HEK293 (cell line): Measurements from ENCODE around the gene RNF40.
"Not testable (repeated sequence)": the region's sequence is repeated elsewhere in the genome, so short reads cannot be mapped to it uniquely, and the experiment has no call there.

Experiments
- CTCF ChIA-PET: fragments of 350-600 bp; formaldehyde crosslinking; extraction: SDS; loops from one replicate; lab custom pipeline; 2021; ENCODE audit warnings: antibody characterized with exemption; lab: Yijun Ruan, JAX
- POLR2A ChIA-PET: fragments of 300-600 bp; formaldehyde crosslinking; extraction: SDS; loops from one replicate; lab custom pipeline; 2020; ENCODE audit warnings: antibody characterized with exemption, inconsistent platforms; lab: Yijun Ruan, JAX
- H3K27ac ChIP-seq: fragments of 200-500 bp; sonication (Bioruptor generic); 2 replicates; pipeline ENCODE4 v1.5.1; 2014; ENCODE audit warnings: low read depth, low read length, control low read depth, inconsistent platforms; ENCODE audit errors: extremely low read depth
- H3K36me3 ChIP-seq, 2 experiments: fragments of 200-500 bp in 1 of 2; sonication (Bioruptor generic) in 1 of 2; 1 replicate in 1 of 2; 2 replicates in 1 of 2; pipeline ENCODE4 v1.5.1; 2014 to 2017; ENCODE audit warnings: inconsistent platforms in 2 of 2, low read length in 2 of 2; ENCODE audit not compliant: control insufficient read depth in 2 of 2, insufficient read depth in 1 of 2
- H3K4me1 ChIP-seq: fragments of 200-500 bp; sonication (Bioruptor generic); 2 replicates; pipeline ENCODE4 v1.5.1; 2014; ENCODE audit warnings: mild to moderate bottlenecking, low read length, inconsistent platforms; ENCODE audit not compliant: control insufficient read depth, insufficient read depth
- H3K4me3 ChIP-seq: 2 replicates; pipeline ENCODE4 v1.5.1; 2011; ENCODE audit warnings: low read depth, mild to moderate bottlenecking, control low read depth, low read length, moderate library complexity
- H3K9me3 ChIP-seq: fragments of 200-500 bp; sonication (Bioruptor generic); 2 replicates; pipeline ENCODE4 v1.5.1; 2014; ENCODE audit warnings: low read depth, low read length, inconsistent platforms; ENCODE audit not compliant: control insufficient read depth, insufficient read depth
- HOXC10 ChIP-seq: sonication (generic); formaldehyde crosslinking; IDR thresholded peaks from 2 replicates; pipeline ENCODE4 v1.8.1; 2023; ENCODE audit warnings: mild to moderate bottlenecking, missing genetic modification reagents
- IKZF3 ChIP-seq: fragments of 450-650 bp; IDR thresholded peaks from 2 replicates; pipeline ENCODE4 v1.5.0; 2018; ENCODE audit warnings: missing biosample characterization, mild to moderate bottlenecking, missing genetic modification characterization, moderate library complexity
- KLF1 ChIP-seq: fragments of 450-650 bp; formaldehyde crosslinking; IDR thresholded peaks from 2 replicates; pipeline ENCODE4 v1.5.1; 2016; ENCODE audit warnings: missing biosample characterization, missing genetic modification characterization
- KLF17 ChIP-seq: fragments of 450-650 bp; formaldehyde crosslinking; IDR thresholded peaks from 2 replicates; pipeline ENCODE4 v1.5.1; 2016; ENCODE audit warnings: missing biosample characterization, missing genetic modification characterization
- KLF7 ChIP-seq: fragments of 450-650 bp; formaldehyde crosslinking; IDR thresholded peaks from 2 replicates; pipeline ENCODE4 v1.5.1; 2016; ENCODE audit warnings: missing biosample characterization, missing genetic modification characterization, borderline replicate concordance
- PRDM1 ChIP-seq: fragments of 450-650 bp; formaldehyde crosslinking; IDR thresholded peaks from 2 replicates; pipeline ENCODE4; 2016; ENCODE audit warnings: missing biosample characterization, missing genetic modification characterization
- PRDM2 ChIP-seq: fragments of 450-650 bp; formaldehyde crosslinking; IDR thresholded peaks from 2 replicates; pipeline ENCODE4 v1.5.1; 2016; ENCODE audit warnings: missing biosample characterization, missing genetic modification characterization, borderline replicate concordance
- SCRT2 ChIP-seq: fragments of 450-650 bp; formaldehyde crosslinking; IDR thresholded peaks from 2 replicates; pipeline ENCODE4 v1.5.1; 2016; ENCODE audit warnings: missing biosample characterization, missing genetic modification characterization
- WT1 ChIP-seq: fragments of 450-650 bp; formaldehyde crosslinking; IDR thresholded peaks from 2 replicates; pipeline ENCODE4 v1.5.1; 2016; ENCODE audit warnings: missing biosample characterization, missing genetic modification characterization
- ZBTB8A ChIP-seq: fragments of 450-650 bp; formaldehyde crosslinking; IDR thresholded peaks from 2 replicates; pipeline ENCODE4 v1.5.1; 2016; ENCODE audit warnings: missing biosample characterization, missing genetic modification characterization
- ZNF157 ChIP-seq: fragments of 450-650 bp; formaldehyde crosslinking; IDR thresholded peaks from 2 replicates; pipeline ENCODE4 v1.5.1; 2016; ENCODE audit warnings: missing biosample characterization, missing genetic modification characterization
- ZNF394 ChIP-seq: fragments of 450-650 bp; formaldehyde crosslinking; IDR thresholded peaks from 2 replicates; pipeline ENCODE4 v1.5.1; 2016; ENCODE audit warnings: missing biosample characterization, missing genetic modification characterization, mild to moderate bottlenecking, moderate library complexity, borderline replicate concordance
- ZNF510 ChIP-seq: fragments of 450-650 bp; formaldehyde crosslinking; IDR thresholded peaks from 2 replicates; pipeline ENCODE4 v1.5.1; 2018; ENCODE audit warnings: mild to moderate bottlenecking, missing genetic modification characterization, missing biosample characterization; ENCODE audit not compliant: insufficient replicate concordance
- ZNF560 ChIP-seq: fragments of 450-650 bp; formaldehyde crosslinking; IDR thresholded peaks from 2 replicates; pipeline ENCODE4 v1.5.1; 2017; ENCODE audit warnings: missing biosample characterization, missing genetic modification characterization, borderline replicate concordance
- ZNF580 ChIP-seq: fragments of 450-650 bp; formaldehyde crosslinking; IDR thresholded peaks from 2 replicates; pipeline ENCODE4 v1.5.1; 2016; ENCODE audit warnings: missing biosample characterization, missing genetic modification characterization
- ZNF624 ChIP-seq: fragments of 450-650 bp; formaldehyde crosslinking; IDR thresholded peaks from 2 replicates; pipeline ENCODE4 v1.5.1; 2017; ENCODE audit warnings: missing biosample characterization, missing genetic modification characterization
- ZNF837 ChIP-seq: fragments of 450-650 bp; formaldehyde crosslinking; IDR thresholded peaks from 2 replicates; pipeline ENCODE4 v1.5.1; 2016; ENCODE audit warnings: missing biosample characterization, missing genetic modification characterization

The RNF40 gene

GRCh38 chr16:30805370-30806169 is 43.4 kb downstream of the RNF40 start (continued):
- TF ChIP-seq PRDM2 (tag by site-specific recombination) (no peak), ZNF560 (tag by site-specific recombination) (no peak), HOXC10 (CRISPR knock-in tag) (peak; percentile 90; the same call in 1 of the 2 replicates), SCRT2 (tag by site-specific recombination) (peak; percentile 92), ZNF624 (no peak), ZNF837 (tag by site-specific recombination) (no peak)

- Histone ChIP-seq H3K36me3 (no peaks in the 10 kb centered on the region), H3K4me1 (no peaks in the 10 kb centered on the region), H3K4me3 (no peak overlapping the region), H3K9me3 (no peaks in the 10 kb centered on the region), H3K27ac (no peak overlapping the region)
- ChIA-PET POLR2A (interaction anchor here (0.7 to 3.6 kb wide), 6 partner anchors 25 to 106 kb away, joined by 3 to 25 read pairs (median 5); partner anchors contain the start of gene PHKG2), CTCF (interaction anchor here (0.7 kb wide), 1 partner anchor 67 kb away, joined by 4 read pairs; no protein-coding TSS in a partner anchor)
- TF ChIP-seq ZNF510 (tag by site-specific recombination) (no peak), PRDM1 (tag by site-specific recombination) (0 out of 2 replicates have a peak, but pooled peaks have one; percentile 20), ZNF157 (no peak)
Observed at GRCh38 chr16:30808146-30808545, 46.0 kb downstream of the RNF40 start.

- H3K36me3 ChIP-seq, H3K9me3 ChIP-seq, H3K4me3 ChIP-seq, H3K27ac ChIP-seq, POLR2A ChIA-PET, H3K4me1 ChIP-seq: not testable (repeated sequence)
- peak; percentile 58 for TF ChIP-seq KLF1 (tag by site-specific recombination)
- TF ChIP-seq ZBTB8A (tag by site-specific recombination), result 0 out of 2 replicates have a peak, but pooled peaks have one; percentile 17
- TF ChIP-seq KLF7, result peak; percentile 56; the same call in 1 of the 2 replicates
- peak; percentile 57; the same call in 1 of the 2 replicates for TF ChIP-seq ZNF394
- peak; percentile 49; the same call in 1 of the 2 replicates for TF ChIP-seq KLF17 (tag by site-specific recombination)
- TF ChIP-seq WT1 (tag by site-specific recombination), result peak; percentile 85
- peak; percentile 52; the same call in 1 of the 2 replicates for TF ChIP-seq IKZF3 (tag by site-specific recombination)
- 0 out of 2 replicates have a peak, but pooled peaks have one; percentile 32 for TF ChIP-seq ZNF580 (tag by site-specific recombination)
- CTCF ChIA-PET, result interaction anchor here (0.7 kb wide), 1 partner anchor 67 kb away, joined by 4 read pairs; no protein-coding TSS in a partner anchor
Observed at GRCh38 chr16:30808890-30809426, 46.8 kb downstream of the RNF40 start.

- H3K4me1 ChIP-seq, H3K27ac ChIP-seq, H3K9me3 ChIP-seq, H3K36me3 ChIP-seq, CTCF ChIA-PET, H3K4me3 ChIP-seq: not testable (repeated sequence)
- POLR2A ChIA-PET, result interaction anchor here (0.7 kb wide), 1 partner anchor 32 kb away, joined by 4 read pairs; no protein-coding TSS in a partner anchor
Observed at GRCh38 chr16:30809675-30810074, 47.6 kb downstream of the RNF40 start.
